HCT116 (cell line): ENCODE results near the gene LRBA. TPM values are rescaled to one million over a fixed set of nuclear protein-coding genes. Genes with fewer than 3 reads are reported as not detected.

Experiments used
- ATAC-seq: fragments of 200-7000 bp; cut with Tn5 transposase; 2 replicates; pipeline ENCODE4 v1.9.1; 2020; ENCODE audit warnings: mild to moderate bottlenecking, moderate library complexity
- BruUV-seq: library from RNA; stranded (reverse); fragments of 400-500 nt; replicated peaks from 2 replicates; lab custom pipeline; 2021; lab: Mats Ljungman, UMichigan
- CTCF ChIA-PET: fragments of 300-600 bp; sonication (Branson Sonifier 250); formaldehyde crosslinking; loops from one replicate; lab custom pipeline; 2021; ENCODE audit warnings: antibody characterized with exemption; lab: Charles Lee
- POLR2A ChIA-PET: fragments of 300-600, 350-600 bp; sonication (Branson Sonifier 250); formaldehyde crosslinking; loops from one replicate; lab custom pipeline; 2021; ENCODE audit warnings: antibody characterized with exemption; lab: Charles Lee
- RAD21 ChIA-PET, 2 experiments: fragments of 300-600 bp; sonication (Branson Sonifier 250); formaldehyde crosslinking; loops; one replicate each; lab custom pipeline; 2023; ENCODE audit warnings: low total read pairs in 2 of 2; ENCODE audit not compliant: uncharacterized antibody in 2 of 2, unreplicated experiment in 2 of 2, low non-redundant PET in 1 of 2; lab: Charles Lee
- DNase-seq: peaks from one replicate; pipeline ENCODE4 v3.0.0-alpha.2; 2010; ENCODE audit warnings: low read depth, low spot score
- H2AFZ ChIP-seq: fragments of 200-600 bp; shearing (Covaris generic), sonication (generic); 2 replicates; pipeline ENCODE4 v1.6.1; 2017; ENCODE audit warnings: low read depth, mixed run types, mixed read lengths, antibody characterized with exemption, low read length; ENCODE audit not compliant: poor library complexity, severe bottlenecking
- H3K27ac ChIP-seq: 2 replicates; pipeline ENCODE4 v1.5.1; 2012; ENCODE audit warnings: low read depth, low read length
- H3K27me3 ChIP-seq: fragments of 200-600 bp; sonication (generic); 2 replicates; pipeline ENCODE4 v1.6.1; 2016; ENCODE audit warnings: mixed run types, low read length, mixed read lengths; ENCODE audit not compliant: insufficient read depth
- H3K36me3 ChIP-seq, 2 experiments: fragments of 200-500 bp in 1 of 2; fragments of 200-600 bp in 1 of 2; sonication (Bioruptor generic) in 1 of 2; sonication (generic) in 1 of 2; 2 replicates each; pipeline versions ENCODE4 v1.5.1 to v1.6.1; 2014 to 2016; ENCODE audit warnings: low read length in 2 of 2, inconsistent platforms in 1 of 2, mixed read lengths in 1 of 2, mixed run types in 1 of 2; ENCODE audit not compliant: insufficient read depth in 2 of 2, control insufficient read depth in 1 of 2
- H3K4me1 ChIP-seq, 2 experiments: fragments of 200-600 bp in 1 of 2; sonication (generic) in 1 of 2; 2 replicates each; pipeline versions ENCODE4 v1.5.1 to v1.6.1; 2012 to 2017; ENCODE audit warnings: low read length in 2 of 2, inconsistent platforms in 1 of 2, mild to moderate bottlenecking in 1 of 2, mixed read lengths in 1 of 2, mixed run types in 1 of 2, moderate library complexity in 1 of 2; ENCODE audit not compliant: insufficient read depth in 2 of 2, control insufficient read depth in 1 of 2
- H3K4me2 ChIP-seq: fragments of 200-600 bp; sonication (generic); 2 replicates; pipeline ENCODE4 v1.6.1; 2017; ENCODE audit warnings: mixed run types, low read length, mixed read lengths
- H3K4me3 ChIP-seq, 2 experiments: fragments of 200-600 bp in 1 of 2; sonication (generic) in 1 of 2; replicated peaks in 1 of 2; 2 replicates each; pipeline ENCODE4 v1.5.1; 2011 to 2016; ENCODE audit warnings: low read length in 2 of 2, control low read depth in 1 of 2, low read depth in 1 of 2, mild to moderate bottlenecking in 1 of 2, mixed read lengths in 1 of 2, mixed run types in 1 of 2
- H3K79me2 ChIP-seq: fragments of 200-600 bp; sonication (generic); 2 replicates; pipeline ENCODE4 v1.6.1; 2017; ENCODE audit warnings: mild to moderate bottlenecking, mixed run types, low read length, moderate library complexity, mixed read lengths; ENCODE audit not compliant: insufficient read depth
- H3K9ac ChIP-seq: fragments of 200-600 bp; sonication (generic); 2 replicates; pipeline ENCODE4 v1.6.1; 2016; ENCODE audit warnings: low read length, mixed read lengths
- H3K9me2 ChIP-seq: fragments of 200-600 bp; sonication (generic), shearing (Covaris generic); 2 replicates; pipeline ENCODE4 v1.6.1; 2017; ENCODE audit warnings: mixed run types, mild to moderate bottlenecking, moderate library complexity; ENCODE audit not compliant: insufficient read depth
- H3K9me3 ChIP-seq, 2 experiments: fragments of 200-500 bp in 1 of 2; fragments of 200-600 bp in 1 of 2; sonication (Bioruptor generic) in 1 of 2; sonication (generic) in 1 of 2; 2 replicates each; pipeline ENCODE4 v1.6.1; 2014 to 2017; ENCODE audit warnings: low read length in 2 of 2, mixed read lengths in 2 of 2, inconsistent platforms in 1 of 2, low read depth in 1 of 2, mild to moderate bottlenecking in 1 of 2, mixed run types in 1 of 2, moderate library complexity in 1 of 2; ENCODE audit not compliant: control insufficient read depth in 1 of 2, insufficient read depth in 1 of 2
- H4K20me1 ChIP-seq: fragments of 200-600 bp; sonication (generic), shearing (Covaris generic); 2 replicates; pipeline ENCODE4 v1.6.1; 2017; ENCODE audit warnings: mixed run types, mild to moderate bottlenecking, moderate library complexity; ENCODE audit not compliant: insufficient read depth
- CBX3 ChIP-seq: IDR thresholded peaks from 2 replicates; pipeline ENCODE4 v1.6.1; 2012; ENCODE audit warnings: low read depth
- CEBPB ChIP-seq: IDR thresholded peaks from 2 replicates; pipeline ENCODE4 v1.6.1; 2012; ENCODE audit warnings: low read depth
- EGR1 ChIP-seq: IDR thresholded peaks from 2 replicates; pipeline ENCODE4 v1.6.1; 2012; ENCODE audit warnings: low read depth
- ELF1 ChIP-seq: IDR thresholded peaks from 2 replicates; pipeline ENCODE4 v1.6.1; 2012; ENCODE audit warnings: low read depth, borderline replicate concordance
- EZH2 ChIP-seq: fragments of 200-600 bp; sonication (generic); IDR thresholded peaks from 2 replicates; pipeline ENCODE4 v1.6.1; 2017; ENCODE audit warnings: antibody characterized with exemption, mixed run types
- EZH2phosphoT487 ChIP-seq: fragments of 200-600 bp; IDR thresholded peaks from 2 replicates; pipeline ENCODE4 v1.6.1; 2018; ENCODE audit warnings: antibody characterized with exemption, borderline replicate concordance
- FOSL1 ChIP-seq: IDR thresholded peaks from 2 replicates; pipeline ENCODE4 v1.6.1; 2012; ENCODE audit warnings: low read depth
- JUND ChIP-seq: IDR thresholded peaks from 2 replicates; pipeline ENCODE4 v1.6.1; 2012
- POLR2A ChIP-seq: IDR thresholded peaks from 2 replicates; pipeline ENCODE4 v1.7.0; 2011; ENCODE audit warnings: borderline replicate concordance; ENCODE audit not compliant: insufficient read depth, insufficient read length; ENCODE audit errors: extremely low read depth
- POLR2AphosphoS5 ChIP-seq: IDR thresholded peaks from 2 replicates; pipeline ENCODE4 v1.6.1; 2011; ENCODE audit warnings: mild to moderate bottlenecking, low read depth, low read length, moderate library complexity
- RAD21 ChIP-seq: IDR thresholded peaks from 2 replicates; pipeline ENCODE4 v1.6.1; 2012; ENCODE audit warnings: low read depth, mild to moderate bottlenecking
- REST ChIP-seq: IDR thresholded peaks from 2 replicates; pipeline ENCODE4 v1.6.1; 2012; ENCODE audit warnings: low read depth
- SIN3A ChIP-seq: IDR thresholded peaks from 2 replicates; pipeline ENCODE4 v1.6.1; 2012; ENCODE audit warnings: low read depth
- TCF7L2 ChIP-seq: IDR thresholded peaks from 2 replicates; pipeline ENCODE4 v1.7.0; 2011; ENCODE audit warnings: borderline replicate concordance, inconsistent platforms; ENCODE audit not compliant: insufficient read depth, insufficient read length; ENCODE audit errors: extremely low read depth
- ZBTB33 ChIP-seq: IDR thresholded peaks from 2 replicates; pipeline ENCODE4 v1.6.1; 2011; ENCODE audit warnings: mild to moderate bottlenecking, low read length, moderate library complexity; ENCODE audit not compliant: insufficient replicate concordance; ENCODE audit errors: extremely low read depth
- ZFX ChIP-seq: fragments of 450-650 bp; IDR thresholded peaks from 2 replicates; pipeline ENCODE4 v1.6.1; 2017
- ZNF274 ChIP-seq: fragments of 200-500 bp; sonication (Bioruptor generic); IDR thresholded peaks from 2 replicates; pipeline ENCODE4 v1.6.1; 2014; ENCODE audit warnings: mild to moderate bottlenecking, low read depth, low read length, inconsistent platforms
- intact Hi-C: fragments of 100-400 bp; cut with micrococcal nuclease; formaldehyde crosslinking; loops from 2 replicates; pipeline ENCODE4 v1.10.0; 2022
- total RNA-seq: library from RNA; stranded (reverse); gene quantifications from one replicate; pipeline ENCODE4 v1.2.1, GENCODE V29; 2021; ENCODE audit not compliant: unreplicated experiment
- TF ChIP-seq, protein P1 (sequence below), 3 experiments: fragments of 200-600 bp in 1 of 3; sonication (generic) in 1 of 3; IDR thresholded peaks in 2 of 3; conservative IDR thresholded peaks in 1 of 3; 2 replicates each; pipeline ENCODE4 v1.5.1; 2012 to 2017; ENCODE audit warnings: low read depth in 2 of 3, low read length in 2 of 3, antibody characterized with exemption in 1 of 3, borderline replicate concordance in 1 of 3, control low read depth in 1 of 3, mild to moderate bottlenecking in 1 of 3, mixed read lengths in 1 of 3, mixed run types in 1 of 3, moderate library complexity in 1 of 3; ENCODE audit not compliant: insufficient read depth in 1 of 3
- TF ChIP-seq, protein P2 (sequence below): IDR thresholded peaks from 2 replicates; pipeline ENCODE4 v1.6.1; 2012

LRBA gene
- total RNA-seq, 1 experiment from 2014 or later = 79.8 TPM

DNA sequence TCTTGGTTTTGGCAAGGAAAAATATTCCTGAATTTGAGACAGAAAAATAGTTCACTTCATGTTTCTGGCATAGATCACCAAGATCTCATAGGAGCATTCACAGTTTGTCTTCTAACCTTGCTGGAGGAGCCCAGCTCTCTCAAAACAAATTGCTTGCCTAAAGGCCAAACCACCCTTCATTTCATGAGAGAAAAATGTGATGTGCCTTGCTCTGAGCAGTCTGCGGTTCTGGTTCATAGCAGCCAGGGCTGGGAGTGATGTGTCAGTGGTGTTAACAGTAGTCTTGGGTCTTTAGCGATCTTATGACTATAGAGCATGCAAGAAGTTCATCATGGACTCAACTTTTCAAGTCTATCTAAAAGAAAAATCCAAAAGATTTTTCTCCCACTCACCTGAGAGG, 753.5 kb downstream of the LRBA start:
- no peak overlapping the region for H3K4me3 ChIP-seq
- H3K4me2 ChIP-seq = no peak overlapping the region
- no peaks in the 10 kb centered on the region for H3K36me3 ChIP-seq
- ChIA-PET POLR2A (no interaction called here), CTCF (no interaction called here), RAD21 (no interaction called here)
- no peak for ATAC-seq
- H3K9me2 ChIP-seq = no peaks in the 10 kb centered on the region
- TF ChIP-seq EZH2 (no peak), JUND (no peak), ZNF274 (no peak), CEBPB (no peak), REST (no peak), POLR2A (no peak), ZFX (no peak), SIN3A (no peak), ZBTB33 (no peak), EZH2phosphoT487 (no peak), TCF7L2 (no peak), POLR2AphosphoS5 (no peak), CBX3 (no peak), EGR1 (no peak), FOSL1 (no peak), RAD21 (no peak), ELF1 (no peak)
- TF ChIP-seq, protein P1, sequence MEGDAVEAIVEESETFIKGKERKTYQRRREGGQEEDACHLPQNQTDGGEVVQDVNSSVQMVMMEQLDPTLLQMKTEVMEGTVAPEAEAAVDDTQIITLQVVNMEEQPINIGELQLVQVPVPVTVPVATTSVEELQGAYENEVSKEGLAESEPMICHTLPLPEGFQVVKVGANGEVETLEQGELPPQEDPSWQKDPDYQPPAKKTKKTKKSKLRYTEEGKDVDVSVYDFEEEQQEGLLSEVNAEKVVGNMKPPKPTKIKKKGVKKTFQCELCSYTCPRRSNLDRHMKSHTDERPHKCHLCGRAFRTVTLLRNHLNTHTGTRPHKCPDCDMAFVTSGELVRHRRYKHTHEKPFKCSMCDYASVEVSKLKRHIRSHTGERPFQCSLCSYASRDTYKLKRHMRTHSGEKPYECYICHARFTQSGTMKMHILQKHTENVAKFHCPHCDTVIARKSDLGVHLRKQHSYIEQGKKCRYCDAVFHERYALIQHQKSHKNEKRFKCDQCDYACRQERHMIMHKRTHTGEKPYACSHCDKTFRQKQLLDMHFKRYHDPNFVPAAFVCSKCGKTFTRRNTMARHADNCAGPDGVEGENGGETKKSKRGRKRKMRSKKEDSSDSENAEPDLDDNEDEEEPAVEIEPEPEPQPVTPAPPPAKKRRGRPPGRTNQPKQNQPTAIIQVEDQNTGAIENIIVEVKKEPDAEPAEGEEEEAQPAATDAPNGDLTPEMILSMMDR (IDR thresholded peaks at IDR 0.05 in 2 of 3, conservative IDR thresholded peaks at IDR 0.05 in 1 of 3; ENCODE audit: borderline replicate concordance in 1 of 3, insufficient read depth in 1 of 3, low read depth in 2 of 3, low read length in 2 of 3) = no peak
- TF ChIP-seq, protein P2, sequence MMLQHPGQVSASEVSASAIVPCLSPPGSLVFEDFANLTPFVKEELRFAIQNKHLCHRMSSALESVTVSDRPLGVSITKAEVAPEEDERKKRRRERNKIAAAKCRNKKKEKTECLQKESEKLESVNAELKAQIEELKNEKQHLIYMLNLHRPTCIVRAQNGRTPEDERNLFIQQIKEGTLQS = no peak
- H3K27ac ChIP-seq = no peak overlapping the region
- no peaks in the 10 kb centered on the region for H3K4me1 ChIP-seq
- no peaks in the 10 kb centered on the region for H4K20me1 ChIP-seq
- H3K79me2 ChIP-seq = no peaks in the 10 kb centered on the region
- no peak for DNase-seq
- no TSS peak for BruUV-seq
- H3K9ac ChIP-seq = no peak overlapping the region
- no peak overlapping the region for H2AFZ ChIP-seq
- H3K27me3 ChIP-seq = no peaks in the 10 kb centered on the region
- H3K9me3 ChIP-seq = no peaks in the 10 kb centered on the region
- intact Hi-C loops = no loop called here
